Measurements from ENCODE around the gene AFG1L. TPM values are rescaled to one million over a fixed set of nuclear protein-coding genes. Genes with fewer than 3 reads are reported as not detected.
"Not testable (repeated sequence)": the region's sequence is repeated elsewhere in the genome, so short reads cannot be mapped to it uniquely, and the experiment has no call there.

Gene AFG1L
- total RNA-seq = 10 to 100 TPM in 3 of 9 donors, 1 to 10 TPM in 6; 3.2 to 13.5 (median 9.3) TPM
- 1 to 10 TPM; 2.5 to 6.1 (median 3.1) TPM for polyA plus RNA-seq
- long read RNA-seq, donor 1 = 0 reads
- long read RNA-seq, donor 2 = 0 reads
- long read RNA-seq, donor 3, full-length matches to known transcripts = 1 of 1 reads
- long read RNA-seq, donor 3, partial matches to known transcripts = 0 of 1 reads
- long read RNA-seq, donor 3, other reads (novel, unspliced or antisense) = 0 of 1 reads
- long read RNA-seq, donor 4, full-length matches to known transcripts = 1 of 3 reads
- long read RNA-seq, donor 4, partial matches to known transcripts = 0 of 3 reads
- long read RNA-seq, donor 4, other reads (novel, unspliced or antisense) = 2 of 3 reads
- long read RNA-seq, donor 5, full-length matches to known transcripts = 3 of 4 reads
- long read RNA-seq, donor 5, partial matches to known transcripts = 0 of 4 reads
- long read RNA-seq, donor 5, other reads (novel, unspliced or antisense) = 1 of 4 reads
- long read RNA-seq, donor 6, full-length matches to known transcripts = 2 of 2 reads
- long read RNA-seq, donor 6, partial matches to known transcripts = 0 of 2 reads
- long read RNA-seq, donor 6, other reads (novel, unspliced or antisense) = 0 of 2 reads
- long read RNA-seq, donor 7 = 0 reads
- long read RNA-seq, donor 8, full-length matches to known transcripts = 1 of 1 reads
- long read RNA-seq, donor 8, partial matches to known transcripts = 0 of 1 reads
- long read RNA-seq, donor 8, other reads (novel, unspliced or antisense) = 0 of 1 reads
- long read RNA-seq, donor 9 = 0 reads
- long read RNA-seq, donor 10, full-length matches to known transcripts = 1 of 1 reads
- long read RNA-seq, donor 10, partial matches to known transcripts = 0 of 1 reads
- long read RNA-seq, donor 10, other reads (novel, unspliced or antisense) = 0 of 1 reads

- peak within 1 kb of the TSS; percentile 56 to 98 (median 76) for H3K4me3 ChIP-seq
- WGBS, 4 donors = 0 to 1% (median 1%) methylated on average over 15 to 46 of the region's 46 CpGs
- intact Hi-C loops (cut with DNase I) = no loop called here
- DNase-seq = peak; percentile 95 to 97 (median 96)
- no peak for TF ChIP-seq CTCF (IDR thresholded peaks at IDR 0.05)
- peak; percentile 59 to 68 for TF ChIP-seq POLR2A (IDR thresholded peaks at IDR 0.05)
- H3K36me3 ChIP-seq (replicated peaks in 1 of 2) = no peaks in the 10 kb centered on the region
- peak within 1 kb of the TSS; percentile 91 to 98 (median 94) for H3K27ac ChIP-seq
- no peaks in the 10 kb centered on the region for H3K9me3 ChIP-seq (replicated peaks in 1 of 3)
- peaks cover 0 to 8% of the 10 kb centered on the region in 2 donors for H3K4me1 ChIP-seq (replicated peaks in 1 of 2)
- no peaks in the 10 kb centered on the region for H3K27me3 ChIP-seq
These were observed at the start of gene AFG1L for GRCh38 chr6:108294727-108295625. TSS of gene AFG1L (plus strand) at chr6:108295054. CDS start at chr6:108295080, 26 bp downstream.

GRCh38 chr6:108245095-108245494 lies 49.8 kb upstream of the AFG1L start:
- DNase-seq = not testable (repeated sequence)

GRCh38 chr6:108247965-108248536 lies 46.8 kb upstream of the AFG1L start:
- WGBS, 4 donors = 85 to 90% (median 88%) methylated on average over 1 of the region's 1 CpG
- Histone ChIP-seq H3K9me3 (replicated peaks in 1 of 3) (no peaks in the 10 kb centered on the region), H3K27me3 (no peaks in the 10 kb centered on the region), H3K4me1 (replicated peaks in 1 of 2) (peaks cover 27 to 65% of the 10 kb centered on the region in 2 donors), H3K27ac (peak overlapping the region in 1 of 5 donors; percentile 4), H3K36me3 (replicated peaks in 1 of 2) (no peaks in the 10 kb centered on the region), H3K4me3 (no peak overlapping the region)
- no peak for DNase-seq
- TF ChIP-seq CTCF (IDR thresholded peaks at IDR 0.05) (no peak), POLR2A (IDR thresholded peaks at IDR 0.05) (no peak)
- intact Hi-C loops (cut with DNase I) = no loop called here

More at GRCh38 chr6:108245095-108245494, 49.8 kb upstream of the AFG1L start:
- H3K27me3 ChIP-seq; H3K9me3 ChIP-seq (replicated peaks in 1 of 3); H3K36me3 ChIP-seq (replicated peaks in 1 of 2); H3K27ac ChIP-seq; intact Hi-C loops (cut with DNase I); H3K4me3 ChIP-seq: not testable (repeated sequence)
- 94 to 99% (median 98%) methylated on average over 7 of the region's 7 CpGs for WGBS, 4 donors
- peaks cover 10 to 37% of the 10 kb centered on the region in 2 donors for H3K4me1 ChIP-seq (replicated peaks in 1 of 2)

GRCh38 chr6:108250240-108250866 lies 44.5 kb upstream of the AFG1L start:
- DNase-seq = no peak
- TF ChIP-seq POLR2A (IDR thresholded peaks at IDR 0.05) (no peak), CTCF (IDR thresholded peaks at IDR 0.05) (no peak)
- WGBS, 4 donors = 75 to 84% (median 79%) methylated on average over 2 of the region's 2 CpGs
- Histone ChIP-seq H3K4me3 (no peak overlapping the region), H3K4me1 (replicated peaks in 1 of 2) (peaks cover 33 to 71% of the 10 kb centered on the region in 2 donors), H3K27ac (peak overlapping the region in 3 of 5 donors; percentile 52 to 69 (median 55)), H3K36me3 (replicated peaks in 1 of 2) (no peaks in the 10 kb centered on the region), H3K9me3 (replicated peaks in 1 of 3) (no peaks in the 10 kb centered on the region), H3K27me3 (no peaks in the 10 kb centered on the region)
- intact Hi-C loops (cut with DNase I) = no loop called here

All from adrenal gland (tissue), 19 donors.